ACHN (cell line): Measurements from ENCODE around the gene DNM3.
A peak's percentile ranks its signal among the peaks of the same experiment; 100 is the strongest.
"Not testable (repeated sequence)": the region's sequence is repeated elsewhere in the genome, so short reads cannot be mapped to it uniquely, and the experiment has no call there.

ENCODE experiments used
- DNase-seq: peaks from one replicate; pipeline ENCODE4 v3.0.0-alpha.2; 2015
- in situ Hi-C: cut with HindIII; loops from 2 replicates; pipeline ENCODE4 v1.10.0; 2017; ENCODE audit warnings: low sequenced_read_pairs, low pct_ligation_motif_present, low pct_unique_long_range_greater_than_20kb

The DNM3 gene

GRCh38 chr1:171841050-171841910 lies at the start of gene DNM3:
Gene DNM3, plus strand, starts transcription at chr1:171841498. Its CDS starts 159 bp downstream, at chr1:171841657.
- peak; percentile 62 for DNase-seq
- in situ Hi-C loops = no loop called here

GRCh38 chr1:171792656-171793369 lies 48.5 kb upstream of the DNM3 start:
- in situ Hi-C loops = no loop called here
- no peak for DNase-seq

GRCh38 chr1:171793636-171794035 lies 47.7 kb upstream of the DNM3 start:
- in situ Hi-C loops = no loop called here
- DNase-seq = no peak

- in situ Hi-C loops = no loop called here
- peak; percentile 79 for DNase-seq
Measured at GRCh38 chr1:171794085-171794484, 47.2 kb upstream of the DNM3 start.

- DNase-seq = no peak
- in situ Hi-C loops = no loop called here
Measured at GRCh38 chr1:171796592-171796991, 44.7 kb upstream of the DNM3 start.

- DNase-seq = no peak
- in situ Hi-C loops = no loop called here
Measured at GRCh38 chr1:171798311-171798710, 43.0 kb upstream of the DNM3 start.

GRCh38 chr1:171798765-171799164 lies 42.5 kb upstream of the DNM3 start:
- no peak for DNase-seq
- in situ Hi-C loops = no loop called here

- in situ Hi-C loops = no loop called here
Measured at GRCh38 chr1:171799166-171799565, 42.1 kb upstream of the DNM3 start.

GRCh38 chr1:171799698-171800097 lies 41.6 kb upstream of the DNM3 start:
- in situ Hi-C loops = loop anchor here (25.0 kb wide), 1 partner anchor 188 kb away; no protein-coding TSS in a partner anchor
- DNase-seq = not testable (repeated sequence)

More at GRCh38 chr1:171799166-171799565, 42.1 kb upstream of the DNM3 start:
- DNase-seq = no peak

GRCh38 chr1:171800342-171800741 lies 41.0 kb upstream of the DNM3 start:
- in situ Hi-C loops = loop anchor here (25.0 kb wide), 1 partner anchor 187 kb away; no protein-coding TSS in a partner anchor
- no peak for DNase-seq

GRCh38 chr1:171800851-171801250 lies 40.4 kb upstream of the DNM3 start:
- no peak for DNase-seq
- in situ Hi-C loops = loop anchor here (25.0 kb wide), 1 partner anchor 186 kb away; no protein-coding TSS in a partner anchor

- peak; percentile 49 for DNase-seq
- in situ Hi-C loops = loop anchor here (25.0 kb wide), 1 partner anchor 186 kb away; no protein-coding TSS in a partner anchor
Measured at GRCh38 chr1:171801487-171801891, 39.8 kb upstream of the DNM3 start.

- no peak for DNase-seq
- in situ Hi-C loops = loop anchor here (25.0 kb wide), 1 partner anchor 185 kb away; no protein-coding TSS in a partner anchor
Measured at GRCh38 chr1:171802207-171802606, 39.1 kb upstream of the DNM3 start.

GRCh38 chr1:171803045-171803444 lies 38.3 kb upstream of the DNM3 start:
- DNase-seq = no peak
- in situ Hi-C loops = loop anchor here (25.0 kb wide), 1 partner anchor 184 kb away; no protein-coding TSS in a partner anchor

- DNase-seq = no peak
- in situ Hi-C loops = loop anchor here (25.0 kb wide), 1 partner anchor 184 kb away; no protein-coding TSS in a partner anchor
Measured at GRCh38 chr1:171803461-171804022, 37.8 kb upstream of the DNM3 start.

GRCh38 chr1:171805395-171806115 lies 35.7 kb upstream of the DNM3 start:
- in situ Hi-C loops = loop anchor here (25.0 kb wide), 1 partner anchor 182 kb away; no protein-coding TSS in a partner anchor
- no peak for DNase-seq

GRCh38 chr1:171807556-171807955 lies 33.7 kb upstream of the DNM3 start:
- in situ Hi-C loops = loop anchor here (25.0 kb wide), 1 partner anchor 180 kb away; no protein-coding TSS in a partner anchor
- DNase-seq = no peak

GRCh38 chr1:171809834-171810233 lies 31.5 kb upstream of the DNM3 start:
- DNase-seq = no peak
- in situ Hi-C loops = loop anchor here (25.0 kb wide), 1 partner anchor 177 kb away; no protein-coding TSS in a partner anchor
